Gastroesophageal sphincter (tissue), 3 donors: Measurements from ENCODE around the gene BAMBI.

ENCODE experiments used
- CTCF ChIP-seq, 4 experiments: fragments of 200-600 bp in 2 of 4; fragments of 450-650 bp in 2 of 4; sonication (generic) in 1 of 4; IDR thresholded peaks; one replicate each; pipeline ENCODE4 v1.5.1; 2017 to 2019; ENCODE audit warnings: antibody characterized with exemption in 4 of 4, mild to moderate bottlenecking in 2 of 4, moderate library complexity in 2 of 4
- EP300 ChIP-seq: sonication (generic); formaldehyde crosslinking; IDR thresholded peaks from one replicate; pipeline ENCODE4 v1.6.1; 2017; ENCODE audit warnings: antibody characterized with exemption, mild to moderate bottlenecking
- POLR2AphosphoS5 ChIP-seq: sonication (generic); formaldehyde crosslinking; IDR thresholded peaks from one replicate; pipeline ENCODE4 v1.6.1; 2017; ENCODE audit warnings: antibody characterized with exemption

GRCh38 chr10:28690545-28690944 lies 13.2 kb downstream of the BAMBI start:
- TF ChIP-seq EP300, result no peak
- TF ChIP-seq CTCF (IDR thresholded peaks at IDR 0.05), result no peak
- TF ChIP-seq POLR2AphosphoS5, result no peak
